Neutrophil (primary cell): ENCODE measurements around the gene GNLY.

Experiments used
- H3K27ac ChIP-seq: fragments of 200-600 bp; sonication (generic); 2 replicates; pipeline ENCODE4 v1.5.1; 2016; ENCODE audit warnings: mild to moderate bottlenecking, moderate library complexity
- H3K27me3 ChIP-seq: fragments of 200-600 bp; sonication (generic); 2 replicates; pipeline ENCODE4 v1.6.0; 2016; ENCODE audit warnings: mild to moderate bottlenecking
- H3K36me3 ChIP-seq: fragments of 200-600 bp; sonication (generic); 2 replicates; pipeline ENCODE4 v1.5.1; 2017
- H3K4me1 ChIP-seq, 2 experiments: fragments of 200-600 bp in 1 of 2; sonication (generic) in 1 of 2; 1 replicate in 1 of 2; 2 replicates in 1 of 2; pipeline versions ENCODE4 v1.5.1 to v1.6.1; 2013 to 2016; ENCODE audit warnings: low read depth in 1 of 2, low read length in 1 of 2, mild to moderate bottlenecking in 1 of 2, moderate library complexity in 1 of 2; ENCODE audit not compliant: control insufficient read depth in 1 of 2, insufficient read depth in 1 of 2
- H3K4me3 ChIP-seq, 2 experiments: fragments of 200-600 bp in 1 of 2; sonication (generic) in 1 of 2; 1 replicate in 1 of 2; 2 replicates in 1 of 2; pipeline ENCODE4 v1.5.1; 2013 to 2016; ENCODE audit warnings: low read depth in 1 of 2, low read length in 1 of 2, mild to moderate bottlenecking in 1 of 2, moderate library complexity in 1 of 2
- H3K9me3 ChIP-seq: fragments of 200-600 bp; sonication (generic); 2 replicates; pipeline ENCODE4 v1.5.1; 2016
- TF ChIP-seq, protein P1 (sequence below): fragments of 200-600 bp; sonication (generic); IDR thresholded peaks from 2 replicates; pipeline ENCODE4 v1.5.1; 2016; ENCODE audit warnings: antibody characterized with exemption

GNLY gene

DNA sequence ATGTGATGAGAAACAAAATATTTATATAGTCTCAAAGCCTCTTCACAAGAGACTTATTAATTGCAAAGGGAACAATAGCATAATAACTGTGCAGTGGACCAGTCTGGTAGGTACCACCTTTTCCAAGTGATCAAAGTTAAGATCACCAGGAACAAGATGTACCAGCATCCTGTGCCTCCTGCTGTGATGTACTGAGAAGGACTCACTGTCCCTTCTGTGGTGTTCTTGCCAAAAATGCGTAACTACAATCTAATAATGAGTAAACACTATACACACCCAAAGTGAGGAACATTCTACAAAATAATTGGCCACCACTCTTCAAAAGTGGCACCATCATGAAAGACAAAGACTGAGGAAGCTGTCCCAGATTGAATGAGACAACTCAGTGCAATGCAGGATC is 14.5 kb downstream of the GNLY start:
- Histone ChIP-seq H3K27ac (peak overlapping the region; percentile 77), H3K9me3 (no peaks in the 10 kb centered on the region), H3K4me3 (no peak overlapping the region), H3K27me3 (no peaks in the 10 kb centered on the region), H3K36me3 (no peaks in the 10 kb centered on the region), H3K4me1 (peaks cover 99 to 100% of the 10 kb centered on the region in 2 experiments)
- TF ChIP-seq, protein P1, sequence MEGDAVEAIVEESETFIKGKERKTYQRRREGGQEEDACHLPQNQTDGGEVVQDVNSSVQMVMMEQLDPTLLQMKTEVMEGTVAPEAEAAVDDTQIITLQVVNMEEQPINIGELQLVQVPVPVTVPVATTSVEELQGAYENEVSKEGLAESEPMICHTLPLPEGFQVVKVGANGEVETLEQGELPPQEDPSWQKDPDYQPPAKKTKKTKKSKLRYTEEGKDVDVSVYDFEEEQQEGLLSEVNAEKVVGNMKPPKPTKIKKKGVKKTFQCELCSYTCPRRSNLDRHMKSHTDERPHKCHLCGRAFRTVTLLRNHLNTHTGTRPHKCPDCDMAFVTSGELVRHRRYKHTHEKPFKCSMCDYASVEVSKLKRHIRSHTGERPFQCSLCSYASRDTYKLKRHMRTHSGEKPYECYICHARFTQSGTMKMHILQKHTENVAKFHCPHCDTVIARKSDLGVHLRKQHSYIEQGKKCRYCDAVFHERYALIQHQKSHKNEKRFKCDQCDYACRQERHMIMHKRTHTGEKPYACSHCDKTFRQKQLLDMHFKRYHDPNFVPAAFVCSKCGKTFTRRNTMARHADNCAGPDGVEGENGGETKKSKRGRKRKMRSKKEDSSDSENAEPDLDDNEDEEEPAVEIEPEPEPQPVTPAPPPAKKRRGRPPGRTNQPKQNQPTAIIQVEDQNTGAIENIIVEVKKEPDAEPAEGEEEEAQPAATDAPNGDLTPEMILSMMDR = no peak

DNA sequence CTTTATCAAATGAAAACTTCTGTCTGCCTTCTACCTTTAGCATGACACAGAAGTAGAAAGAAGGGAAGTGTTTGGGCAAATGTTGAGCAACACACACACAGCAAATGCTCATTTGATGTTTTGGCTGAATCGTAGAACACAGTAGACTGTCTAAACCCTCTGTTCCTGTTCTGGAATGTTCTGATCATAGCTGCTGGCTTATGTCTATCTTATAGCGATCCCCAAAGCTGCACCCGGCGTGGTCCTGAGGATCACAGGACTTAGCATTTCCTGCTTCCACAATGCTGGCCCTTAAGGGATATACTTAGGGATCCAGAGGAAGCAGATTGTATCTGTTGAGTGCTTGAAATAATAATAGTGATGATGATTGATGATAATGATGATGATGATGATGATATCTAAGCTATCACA is 15.2 kb downstream of the GNLY start:
- H3K27ac ChIP-seq = peak overlapping the region; percentile 77
- H3K36me3 ChIP-seq = no peaks in the 10 kb centered on the region
- H3K9me3 ChIP-seq = no peaks in the 10 kb centered on the region
- no peaks in the 10 kb centered on the region for H3K27me3 ChIP-seq
- H3K4me1 ChIP-seq = peaks cover 99 to 100% of the 10 kb centered on the region in 2 experiments
- peak overlapping the region; percentile 28 for H3K4me3 ChIP-seq
- TF ChIP-seq, protein P1 = no peak

DNA sequence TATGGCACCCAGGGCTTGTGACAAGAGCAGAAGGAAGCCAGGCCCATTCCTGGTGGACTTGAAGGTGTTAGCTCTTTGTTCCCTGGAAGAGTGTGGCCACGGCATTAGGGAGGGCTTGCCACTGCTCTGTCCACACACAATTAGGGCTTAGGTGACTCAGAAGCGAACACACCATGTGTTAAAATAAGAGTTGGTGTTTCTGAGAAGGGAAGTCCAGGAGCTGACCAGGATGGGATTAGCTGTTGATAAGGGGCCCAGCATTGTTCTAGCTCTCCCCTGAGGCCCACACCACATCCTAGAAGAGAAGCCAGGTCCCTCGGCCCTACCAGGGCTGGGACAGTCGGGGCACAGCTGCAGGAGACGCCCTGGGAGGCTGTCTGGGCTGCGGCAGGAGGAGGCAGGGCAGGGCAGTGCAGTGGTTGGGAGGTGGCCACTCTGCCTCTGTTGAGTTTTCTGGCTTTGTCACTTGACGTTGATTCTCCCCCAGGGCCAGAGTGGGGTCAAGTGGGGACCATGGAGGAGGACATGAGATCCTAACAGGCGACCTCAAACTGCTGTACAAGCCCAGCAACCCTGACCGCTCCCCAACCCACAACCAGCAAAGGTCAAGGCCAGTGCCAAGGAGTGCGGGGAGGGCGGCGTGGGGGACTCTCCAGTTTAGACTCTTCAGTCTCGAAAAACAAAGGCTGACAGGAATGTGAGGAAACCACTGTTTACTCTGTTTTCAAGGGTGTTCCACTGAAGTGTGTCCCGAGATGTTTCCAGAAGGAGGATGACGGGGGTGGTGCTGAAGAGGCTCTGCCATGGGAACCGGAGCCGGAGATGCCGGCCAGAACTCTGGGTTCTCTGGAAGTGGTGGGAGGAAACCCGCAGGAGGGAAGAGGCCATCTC is 16.8 kb downstream of the GNLY start:
- H3K4me3 ChIP-seq = no peak overlapping the region
- H3K9me3 ChIP-seq = no peaks in the 10 kb centered on the region
- H3K4me1 ChIP-seq = peaks cover 99 to 100% of the 10 kb centered on the region in 2 experiments
- no peaks in the 10 kb centered on the region for H3K36me3 ChIP-seq
- H3K27me3 ChIP-seq = no peaks in the 10 kb centered on the region
- H3K27ac ChIP-seq = peak overlapping the region; percentile 77
- TF ChIP-seq, protein P1 = no peak

DNA sequence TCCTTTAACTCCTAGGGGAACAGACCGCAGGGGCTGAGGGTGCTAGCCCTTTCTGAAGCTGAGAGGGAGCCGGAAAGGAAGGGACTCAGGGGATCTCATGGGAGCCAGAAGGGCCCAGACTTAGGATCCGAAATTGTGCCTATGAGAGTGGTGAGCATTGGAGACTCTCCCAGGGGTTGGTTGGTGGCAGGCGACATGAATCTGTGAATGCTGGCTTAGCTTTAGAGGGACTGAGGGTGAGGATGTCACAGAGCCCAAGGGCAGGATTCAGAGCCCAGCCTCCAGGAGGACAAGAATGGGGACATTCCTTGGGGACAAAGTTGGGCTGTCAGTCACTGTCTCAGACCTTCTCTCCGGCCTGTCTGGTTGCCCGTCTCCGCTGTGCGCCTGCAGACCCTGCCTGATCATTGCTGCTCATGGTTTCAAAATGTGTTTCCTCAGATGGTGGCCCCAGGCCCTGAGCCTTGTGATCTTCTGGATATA is 17.5 kb downstream of the GNLY start:
- Histone ChIP-seq H3K27ac (peak overlapping the region; percentile 77), H3K9me3 (no peaks in the 10 kb centered on the region), H3K4me3 (peak overlapping the region; percentile 41 to 50), H3K36me3 (no peaks in the 10 kb centered on the region), H3K4me1 (peaks cover 99 to 100% of the 10 kb centered on the region in 2 experiments), H3K27me3 (no peaks in the 10 kb centered on the region)
- TF ChIP-seq, protein P1 = no peak

DNA sequence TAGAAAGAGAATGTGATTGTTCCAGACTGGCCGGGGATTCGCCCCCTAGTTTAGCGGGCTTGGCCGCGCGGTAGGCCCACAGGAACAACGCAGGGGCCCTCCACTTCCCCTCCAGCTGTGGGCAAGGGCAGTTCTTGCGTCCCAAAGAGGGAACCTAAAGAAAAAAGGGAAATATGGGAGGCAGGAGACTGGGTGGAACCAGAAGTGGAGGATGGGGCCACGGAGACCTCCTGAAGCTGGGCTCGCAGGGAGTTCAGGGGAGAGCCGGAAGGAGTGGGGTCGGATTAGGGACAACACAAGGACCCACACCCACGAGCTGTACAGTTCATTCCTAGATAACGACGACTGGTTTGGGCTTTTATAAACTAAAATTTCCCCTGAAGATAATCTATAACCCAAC is 18.2 kb downstream of the GNLY start:
- H3K4me3 ChIP-seq = peak overlapping the region; percentile 41 to 50
- H3K4me1 ChIP-seq = peaks cover 95 to 100% of the 10 kb centered on the region in 2 experiments
- peak overlapping the region; percentile 77 for H3K27ac ChIP-seq
- H3K9me3 ChIP-seq = no peaks in the 10 kb centered on the region
- no peaks in the 10 kb centered on the region for H3K36me3 ChIP-seq
- TF ChIP-seq, protein P1 = no peak
- no peaks in the 10 kb centered on the region for H3K27me3 ChIP-seq
